Myocyte (in vitro differentiated cells): ENCODE measurements around the gene FANCF. TPM values are rescaled to one million over a fixed set of nuclear protein-coding genes. Genes with fewer than 3 reads are reported as not detected.
"Not testable (repeated sequence)": the region's sequence is repeated elsewhere in the genome, so short reads cannot be mapped to it uniquely, and the experiment has no call there.

ENCODE experiments used
- DNase-seq: peaks from one replicate; pipeline ENCODE4 v3.0.0-alpha.2; 2012; ENCODE audit warnings: low read depth
- polyA plus RNA-seq: library from polyadenylated mRNA; unstranded; fragments of >200 nt; gene quantifications from one replicate; pipeline ENCODE4 v1.2.1, GENCODE V29; 2012; ENCODE audit warnings: missing spikeins
- total RNA-seq: library from RNA; depleted of rRNA; stranded (reverse); fragments of >200 nt; gene quantifications from 2 replicates; pipeline ENCODE4 v1.2.3, GENCODE V29; 2014

The FANCF gene
- total RNA-seq = 4.2 and 5.6 TPM in 2 replicates
- 3.2 TPM for polyA plus RNA-seq

GRCh38 chr11:22625448-22626287 is at the start of gene FANCF:
TSS of gene FANCF (minus strand) at chr11:22625823. CDS start at chr11:22625810, 13 bp downstream.
- peak; percentile 99 for DNase-seq

- no peak for DNase-seq
These were observed 49.1 kb upstream of the FANCF start for GRCh38 chr11:22674470-22675439.

GRCh38 chr11:22671751-22672150 is 46.1 kb upstream of the FANCF start:
- DNase-seq = no peak

- DNase-seq = no peak
These were observed 45.2 kb upstream of the FANCF start for GRCh38 chr11:22670830-22671229.

- no peak for DNase-seq
These were observed 43.7 kb upstream of the FANCF start for GRCh38 chr11:22669368-22669767.

GRCh38 chr11:22668005-22668796 is 42.6 kb upstream of the FANCF start:
- DNase-seq = no peak

GRCh38 chr11:22666688-22667439 is 41.2 kb upstream of the FANCF start:
- no peak for DNase-seq

GRCh38 chr11:22666325-22666687 is 40.7 kb upstream of the FANCF start, which contains the start of gene GAS2:
TSS of gene GAS2 (plus strand) at chr11:22666611. CDS start at chr11:22674870, 8,259 bp downstream.
- DNase-seq = no peak

- no peak for DNase-seq
These were observed 34.2 kb upstream of the FANCF start for GRCh38 chr11:22659783-22660182.

- no peak for DNase-seq
These were observed 31.6 kb upstream of the FANCF start for GRCh38 chr11:22657101-22657694.

GRCh38 chr11:22656130-22656529 is 30.5 kb upstream of the FANCF start:
- DNase-seq = no peak

GRCh38 chr11:22652346-22652745 is 26.7 kb upstream of the FANCF start:
- DNase-seq = not testable (repeated sequence)

GRCh38 chr11:22641559-22641958 is 15.9 kb upstream of the FANCF start:
- no peak for DNase-seq

- no peak for DNase-seq
These were observed 15.2 kb upstream of the FANCF start for GRCh38 chr11:22640862-22641261.

GRCh38 chr11:22635689-22636088 is 10.1 kb upstream of the FANCF start:
- no peak for DNase-seq

- DNase-seq = peak; percentile 74
These were observed 9.4 kb upstream of the FANCF start for GRCh38 chr11:22634897-22635629.

GRCh38 chr11:22633354-22633902 is 7.8 kb upstream of the FANCF start:
- DNase-seq = no peak

GRCh38 chr11:22627421-22627820 is 1.8 kb upstream of the FANCF start:
- no peak for DNase-seq
